B cell (primary cell): Measurements from ENCODE around the gene TSPAN1. TPM values are rescaled to one million over a fixed set of nuclear protein-coding genes. Genes with fewer than 3 reads are reported as not detected.
A peak's percentile ranks its signal among the peaks of the same experiment; 100 is the strongest.

Experiments
- ATAC-seq: fragments of 200-7000 bp; cut with Tn5 transposase; one replicate; pipeline ENCODE4 v1.10.0; 2021; ENCODE audit warnings: low read depth, mild to moderate bottlenecking, moderate number of reproducible peaks, moderate library complexity
- CTCF ChIA-PET: fragments of 350-600 bp; sonication (Branson Sonifier 250); formaldehyde crosslinking; loops from one replicate; lab custom pipeline; 2021; ENCODE audit warnings: antibody characterized with exemption, inconsistent platforms; lab: Charles Lee
- POLR2A ChIA-PET: fragments of 350-600 bp; sonication (Branson Sonifier 250); formaldehyde crosslinking; loops from one replicate; lab custom pipeline; 2021; ENCODE audit warnings: antibody characterized with exemption; lab: Charles Lee
- DNase-seq: peaks from one replicate; pipeline ENCODE4 v3.0.0; 2013
- H2AFZ ChIP-seq: 2 replicates; pipeline ENCODE4 v1.6.1; 2012; ENCODE audit warnings: mild to moderate bottlenecking, low read depth, low read length; ENCODE audit not compliant: insufficient read depth, poor library complexity, severe bottlenecking
- H3K27ac ChIP-seq, 2 donors: 1 replicate in 1 of 2; 2 replicates in 1 of 2; pipeline ENCODE4 v1.5.1; 2012 to 2013; ENCODE audit warnings: low read length in 2 of 2, mild to moderate bottlenecking in 2 of 2, moderate library complexity in 1 of 2
- H3K27me3 ChIP-seq, 4 experiments: fragments of 200-600 bp in 1 of 4; sonication (generic) in 1 of 4; replicated peaks in 1 of 4; 1 replicate in 2 of 4; 2 replicates in 2 of 4; pipeline versions ENCODE4 v1.6.1 to v1.7.0; 2013 to 2016; ENCODE audit warnings: low read length in 3 of 4, mild to moderate bottlenecking in 2 of 4, mixed read lengths in 1 of 4, moderate library complexity in 1 of 4; ENCODE audit not compliant: insufficient read depth in 4 of 4, control insufficient read depth in 3 of 4; ENCODE audit errors: control extremely low read depth in 1 of 4
- H3K36me3 ChIP-seq, 2 experiments: replicated peaks in 1 of 2; 1 replicate in 1 of 2; 2 replicates in 1 of 2; pipeline versions ENCODE4 v1.6.1 to v1.7.1; 2013; ENCODE audit warnings: low read length in 1 of 2; ENCODE audit not compliant: insufficient read depth in 2 of 2, control insufficient read depth in 1 of 2; ENCODE audit errors: control extremely low read depth in 1 of 2, extremely low read depth in 1 of 2
- H3K4me1 ChIP-seq, 2 donors: fragments of 200-600 bp in 1 of 2; sonication (generic) in 1 of 2; 1 replicate in 1 of 2; 2 replicates in 1 of 2; pipeline versions ENCODE4 v1.5.1 to v1.6.1; 2013 to 2017; ENCODE audit warnings: low read length in 2 of 2; ENCODE audit not compliant: control insufficient read depth in 2 of 2, insufficient read depth in 2 of 2
- H3K4me2 ChIP-seq: replicated peaks from 2 replicates; pipeline ENCODE3; 2012; ENCODE audit warnings: mild to moderate bottlenecking, low read depth, low read length; ENCODE audit not compliant: poor library complexity, severe bottlenecking
- H3K4me3 ChIP-seq, 5 experiments: fragments of 200-600 bp in 1 of 5; sonication (generic) in 1 of 5; 1 replicate in 3 of 5; 2 replicates in 2 of 5; pipeline versions ENCODE4 v1.5.1 to v1.7.0; 2011 to 2016; ENCODE audit warnings: low read length in 4 of 5, mild to moderate bottlenecking in 4 of 5, low read depth in 2 of 5, control low read depth in 1 of 5, moderate library complexity in 1 of 5; ENCODE audit not compliant: insufficient read depth in 1 of 5; ENCODE audit errors: control extremely low read depth in 1 of 5, extremely low read depth in 1 of 5
- H3K79me2 ChIP-seq: fragments of 200-600 bp; sonication (generic); one replicate; pipeline ENCODE4 v1.6.0; 2016; ENCODE audit warnings: low read length; ENCODE audit not compliant: control insufficient read depth, insufficient read depth
- H3K9ac ChIP-seq: fragments of 200-600 bp; sonication (generic); 2 replicates; pipeline ENCODE4 v1.6.1; 2017; ENCODE audit warnings: mild to moderate bottlenecking, low read length, moderate library complexity
- H3K9me3 ChIP-seq, 3 donors: one replicate each; pipeline versions ENCODE4 v1.6.1 to v1.7.1; 2013; ENCODE audit warnings: low read length in 2 of 3; ENCODE audit not compliant: control insufficient read depth in 2 of 3, insufficient read depth in 1 of 3; ENCODE audit errors: control extremely low read depth in 1 of 3
- H4K20me1 ChIP-seq: 2 replicates; pipeline ENCODE4 v1.6.0; 2012; ENCODE audit warnings: mild to moderate bottlenecking, low read length; ENCODE audit not compliant: insufficient read depth, control insufficient read depth, poor library complexity, severe bottlenecking
- H3K27ac Mint-ChIP-seq: one replicate; pipeline ENCODE4 v1.8.0; 2021; ENCODE audit warnings: mixed read lengths
- H3K27me3 Mint-ChIP-seq: one replicate; pipeline ENCODE4 v1.8.0; 2021; ENCODE audit warnings: mixed read lengths
- H3K4me1 Mint-ChIP-seq: one replicate; pipeline ENCODE4 v1.8.0; 2021; ENCODE audit warnings: mixed read lengths
- H3K4me3 Mint-ChIP-seq: one replicate; pipeline ENCODE4 v1.8.0; 2021; ENCODE audit warnings: mixed read lengths
- H3K9me3 Mint-ChIP-seq: one replicate; pipeline ENCODE4 v1.8.0; 2022; ENCODE audit warnings: mixed read lengths; ENCODE audit not compliant: insufficient read depth
- CTCF ChIP-seq: fragments of 200-600 bp; IDR thresholded peaks from one replicate; pipeline ENCODE4 v1.8.0; 2022; ENCODE audit warnings: antibody characterized with exemption, mild to moderate bottlenecking
- EZH2 ChIP-seq: IDR thresholded peaks from 2 replicates; pipeline ENCODE4 v1.6.1; 2012; ENCODE audit warnings: borderline replicate concordance, low read depth, mild to moderate bottlenecking, moderate library complexity, low read length; ENCODE audit not compliant: insufficient read depth, poor library complexity, severe bottlenecking
- WGBS: methylation state at CpG from one replicate; pipeline ENCODE4 v1.1.5; 2013; ENCODE audit warnings: missing lambda C conversion rate; ENCODE audit not compliant: insufficient coverage; 5-methylcytosine and 5-hydroxymethylcytosine counted together
- intact Hi-C: fragments of 100-400 bp; cut with micrococcal nuclease; formaldehyde crosslinking; loops from one replicate; pipeline ENCODE4 v1.10.0; 2022
- polyA plus RNA-seq: library from polyadenylated mRNA; depleted of rRNA; stranded (reverse); fragments of >200 nt; gene quantifications from 2 replicates; pipeline ENCODE4 v1.2.3, GENCODE V29; 2012
- total RNA-seq, 2 donors: library from RNA; stranded (reverse); fragments of 120-200 nt in 1 of 2; gene quantifications; 1 replicate in 1 of 2; 2 replicates in 1 of 2; pipeline versions ENCODE4 v1.2.3 to v1.2.4, GENCODE V29; 2013 to 2022

Gene TSPAN1
- total and polyA plus RNA-seq, 2 donors (not counting 1 experiment from before 2014, with no cell fraction given): not detected

GRCh38 chr1:46197964-46198811, 23.3 kb downstream of the TSPAN1 start, which contains the start of gene POMGNT1:
Gene POMGNT1, minus strand, starts transcription at chr1:46198434. Its CDS starts 613 bp downstream, at chr1:46197821.
- under 1% methylated on average over 67 of the region's 67 CpGs for WGBS
- POLR2A ChIA-PET: no interaction called here
- H3K36me3 ChIP-seq: peaks cover 0 to 22% of the 10 kb centered on the region in 2 experiments
- TF ChIP-seq EZH2 (no peak), CTCF (no peak)
- peaks cover 9% of the 10 kb centered on the region for H3K79me2 ChIP-seq
- ATAC-seq: peak; percentile 98
- H3K4me1 ChIP-seq: peaks cover 19 to 28% of the 10 kb centered on the region in 2 donors
- Mint-ChIP-seq H3K4me3 (peak within 1 kb of the TSS; percentile 88), H3K9me3 (no peaks in the 10 kb centered on the region), H3K27ac (peak within 1 kb of the TSS; percentile 70), H3K4me1 (peaks cover 26% of the 10 kb centered on the region), H3K27me3 (peaks cover 6% of the 10 kb centered on the region)
- H2AFZ ChIP-seq: peak within 1 kb of the TSS; percentile 97
- no peaks in the 10 kb centered on the region for H3K9me3 ChIP-seq
- no peaks in the 10 kb centered on the region for H4K20me1 ChIP-seq
- peak within 1 kb of the TSS; percentile 34 to 66 for H3K27ac ChIP-seq
- H3K4me2 ChIP-seq: peak within 1 kb of the TSS; percentile 84
- peak within 1 kb of the TSS; percentile 74 to 80 (median 77) for H3K4me3 ChIP-seq
- intact Hi-C loops: loop anchor here (1.0 to 5.0 kb wide), 4 partner anchors 49 to 511 kb away; partner anchors contain the start of genes GPBP1L1, LRRC41, RAD54L and TMEM69
- peaks cover 0 to 9% (median 4%) of the 10 kb centered on the region in 4 experiments for H3K27me3 ChIP-seq
- peak within 1 kb of the TSS; percentile 79 for H3K9ac ChIP-seq
- peak; percentile 81 for DNase-seq
- CTCF ChIA-PET: interaction anchor here (0.6 to 0.7 kb wide), 2 partner anchors 25 to 166 kb away, joined by 3 to 4 read pairs; no protein-coding TSS in a partner anchor
